NCI-H446 (cell line): ENCODE measurements around the gene KIF19.
A peak's percentile ranks its signal among the peaks of the same experiment; 100 is the strongest.
"Not testable (repeated sequence)": the region's sequence is repeated elsewhere in the genome, so short reads cannot be mapped to it uniquely, and the experiment has no call there.

Experiments
- DNase-seq, 2 experiments: peaks; one replicate each; lab custom pipeline; 2025; lab: John Stamatoyannopoulos, UW

Gene KIF19

DNA sequence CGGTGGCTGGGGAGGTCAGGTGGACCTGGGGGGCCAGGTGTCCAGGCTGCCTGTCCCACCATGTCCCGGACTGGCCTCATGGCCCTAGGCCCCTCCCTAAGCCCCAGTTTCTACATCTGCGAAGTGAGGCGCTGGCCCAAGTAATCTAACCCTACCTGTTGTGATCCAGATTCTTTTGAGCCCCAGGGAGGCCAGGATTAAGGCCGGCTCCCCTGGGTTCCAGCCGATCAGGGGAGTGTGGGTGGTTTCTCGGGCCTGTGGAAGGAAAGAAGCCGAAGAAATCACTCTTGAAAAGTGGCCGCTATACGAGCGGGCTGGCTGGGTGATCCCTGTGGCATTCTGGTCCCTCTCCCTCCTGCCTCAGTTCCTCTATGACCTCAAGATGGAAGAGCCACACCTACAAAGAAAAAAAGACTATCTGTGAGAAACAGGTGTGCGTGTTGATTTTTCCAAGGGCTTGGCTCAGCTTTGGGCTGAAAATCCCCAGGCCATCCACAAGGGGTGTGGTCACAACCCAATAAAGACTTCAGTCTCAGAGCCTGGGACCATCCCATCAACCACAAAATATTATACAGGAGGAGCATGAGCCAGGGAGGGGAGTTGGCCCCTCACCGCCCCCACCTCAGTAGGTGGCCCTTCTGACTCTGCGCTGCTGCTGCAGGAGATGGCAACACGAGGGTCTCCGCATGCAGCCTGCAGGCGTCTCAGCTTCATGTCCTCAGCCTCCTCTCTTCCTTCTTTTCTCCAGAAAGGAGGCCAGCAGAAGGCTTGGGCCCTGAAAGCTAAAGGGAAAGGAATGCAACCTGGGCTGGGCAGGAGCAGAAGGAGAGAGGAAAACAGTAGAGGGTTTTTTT is 61.6 kb downstream of the KIF19 start:
- DNase-seq, result no peak

DNA sequence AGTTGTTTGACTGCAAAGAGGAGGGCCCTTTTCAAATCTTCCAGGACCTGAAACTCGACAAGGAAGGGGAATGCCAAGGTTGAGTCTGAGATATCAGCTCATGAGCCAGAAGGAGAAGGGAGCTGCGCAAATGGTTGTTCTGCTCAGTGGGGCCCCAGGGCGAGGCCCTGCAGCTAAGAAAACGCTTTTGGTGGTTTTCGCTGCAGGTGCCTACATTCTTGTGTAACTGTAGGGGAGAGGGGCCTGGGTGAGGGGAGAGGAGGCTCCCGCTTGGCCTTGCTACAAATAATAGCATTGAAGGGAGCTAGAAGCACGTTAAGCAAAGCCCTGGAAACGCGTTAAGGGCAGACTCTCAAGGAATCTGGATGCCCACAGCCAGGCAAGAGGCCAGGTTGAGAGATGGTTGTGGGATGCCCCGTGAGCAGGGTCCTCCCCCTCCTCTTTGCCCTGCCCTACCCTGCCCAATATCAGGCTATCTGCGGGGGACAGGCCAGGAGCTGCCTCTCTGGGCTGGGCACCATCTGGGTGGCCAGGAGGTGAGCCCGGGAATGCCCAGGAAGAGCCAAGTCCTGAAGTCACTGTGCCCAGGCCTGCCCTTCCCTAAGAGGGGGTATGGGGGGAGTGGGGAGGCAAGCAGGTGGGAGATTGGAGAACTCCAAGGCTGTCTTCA is 63.2 kb downstream of the KIF19 start:
- DNase-seq, result no peak

DNA sequence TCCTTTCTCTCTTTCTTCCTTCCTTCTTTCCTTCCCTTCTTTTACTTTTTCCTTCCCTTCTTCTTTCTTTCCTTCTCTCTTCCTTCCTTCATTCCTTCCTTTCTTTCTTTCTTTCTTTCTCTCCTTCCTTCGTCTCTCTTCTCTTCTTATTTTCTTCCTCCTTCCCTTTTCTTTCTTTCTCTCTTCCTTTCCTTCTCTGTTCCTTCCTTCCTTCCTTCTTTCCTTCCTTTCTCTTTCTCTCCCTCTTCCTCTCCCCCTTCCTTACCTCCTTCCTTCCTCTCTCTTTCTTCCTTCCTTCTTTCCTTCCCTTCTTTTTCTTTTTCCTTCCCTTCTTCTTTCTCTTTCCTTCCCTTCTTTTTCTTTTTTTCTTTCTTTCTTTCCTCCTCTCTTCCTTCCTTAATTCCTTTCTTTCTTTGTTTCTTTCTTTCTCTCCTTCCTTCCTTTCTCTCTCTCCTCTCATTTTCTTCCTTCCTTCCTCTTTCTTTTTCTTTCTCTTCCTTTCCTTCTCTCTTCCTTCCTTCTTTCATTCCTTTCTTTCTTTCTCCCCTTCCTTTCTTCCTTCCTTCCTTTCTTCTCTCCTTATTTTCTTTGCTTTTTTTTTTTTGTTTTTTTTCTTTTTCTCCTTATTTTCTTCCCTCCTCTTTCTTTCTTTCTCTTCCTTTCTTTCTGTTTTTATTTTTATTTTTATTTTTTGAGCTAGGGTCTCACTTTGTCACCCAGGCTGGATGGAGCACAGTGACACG is 64.1 kb downstream of the KIF19 start:
- no peak for DNase-seq

DNA sequence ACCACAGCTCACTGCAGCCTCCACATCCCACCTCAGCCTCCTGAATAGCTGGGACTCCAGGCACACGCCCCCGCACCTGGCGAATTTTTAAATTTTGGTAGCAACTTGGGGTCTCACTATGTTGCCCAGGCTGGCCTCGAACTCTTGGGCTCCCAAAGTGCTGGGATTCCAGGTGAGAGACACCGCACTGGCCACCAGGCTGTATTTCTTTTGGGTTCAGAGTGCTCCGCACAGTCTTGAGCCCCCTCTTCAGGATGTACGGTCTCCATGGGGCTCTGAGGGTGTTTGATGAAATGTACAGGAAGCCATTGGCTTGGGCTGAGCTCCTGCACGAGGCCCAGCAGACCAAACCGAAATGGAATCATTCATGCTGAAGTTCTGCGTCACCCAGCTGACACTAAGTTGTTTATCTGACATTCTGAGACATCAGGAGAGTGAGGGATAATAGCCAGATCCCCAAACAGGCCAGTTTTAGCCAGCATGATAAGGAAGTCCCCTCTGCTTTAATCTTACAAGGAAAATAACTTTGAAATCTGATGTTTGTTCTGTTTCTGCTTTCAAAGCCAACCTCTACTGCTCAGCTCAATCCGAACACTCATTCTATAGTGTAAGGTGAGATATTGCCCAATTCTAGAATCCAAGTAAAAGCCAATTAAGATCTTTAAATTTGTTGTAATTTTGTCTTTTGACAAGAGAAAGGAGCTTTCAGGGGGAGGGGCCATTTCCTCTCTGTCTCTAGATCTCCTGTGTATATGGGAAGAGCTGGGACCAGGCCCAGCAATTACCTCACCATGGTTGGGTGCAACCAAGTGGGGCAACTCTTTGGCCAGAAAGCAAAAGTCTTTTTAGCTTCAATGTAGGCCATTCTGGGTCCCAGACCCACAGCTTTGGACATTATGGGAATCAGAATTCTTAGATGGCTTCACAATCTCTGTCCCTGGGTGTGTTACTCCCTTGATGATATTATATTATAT is 64.9 kb downstream of the KIF19 start:
- DNase-seq, result no peak

DNA sequence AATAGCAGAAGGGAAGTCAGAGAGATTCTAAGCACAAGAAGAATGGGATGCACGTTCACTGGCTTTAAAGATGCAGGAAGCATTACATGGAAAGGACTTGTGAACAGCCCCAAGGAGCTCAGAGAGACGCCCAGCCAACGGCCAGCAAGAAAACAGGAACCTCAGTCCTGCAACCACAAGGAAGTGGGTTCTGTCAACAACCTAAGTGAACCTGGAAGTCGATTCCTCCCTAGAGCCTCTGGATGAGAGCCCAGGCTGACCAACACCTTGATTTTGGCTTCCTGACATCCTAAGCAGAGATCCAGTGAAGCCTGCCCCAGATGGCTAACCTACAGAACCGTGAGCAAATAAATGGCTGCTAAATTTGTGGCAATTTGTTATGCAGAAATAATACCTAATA is 65.7 kb downstream of the KIF19 start:
- no peak for DNase-seq

DNA sequence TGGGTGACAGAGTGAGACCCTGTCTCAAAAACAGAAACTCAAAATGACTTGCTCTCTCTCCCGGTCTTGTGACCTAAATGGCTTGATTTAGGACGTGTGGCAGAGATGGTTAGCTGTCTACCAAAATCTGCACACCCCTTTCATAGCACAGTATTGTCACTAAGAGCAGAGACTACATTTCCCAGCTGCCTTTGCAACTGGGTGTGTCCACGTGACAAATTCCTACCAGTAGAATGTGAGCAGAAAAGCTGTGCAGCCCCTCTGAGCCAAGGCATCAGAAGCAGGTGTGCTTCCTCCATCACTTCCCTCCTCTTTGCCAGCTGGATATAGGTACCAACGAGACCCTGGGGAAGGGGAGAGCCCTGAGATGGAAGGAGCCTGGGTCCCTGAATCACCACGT is 66.8 kb downstream of the KIF19 start:
- DNase-seq, result peak in 1 of 2 experiments; percentile 46

DNA sequence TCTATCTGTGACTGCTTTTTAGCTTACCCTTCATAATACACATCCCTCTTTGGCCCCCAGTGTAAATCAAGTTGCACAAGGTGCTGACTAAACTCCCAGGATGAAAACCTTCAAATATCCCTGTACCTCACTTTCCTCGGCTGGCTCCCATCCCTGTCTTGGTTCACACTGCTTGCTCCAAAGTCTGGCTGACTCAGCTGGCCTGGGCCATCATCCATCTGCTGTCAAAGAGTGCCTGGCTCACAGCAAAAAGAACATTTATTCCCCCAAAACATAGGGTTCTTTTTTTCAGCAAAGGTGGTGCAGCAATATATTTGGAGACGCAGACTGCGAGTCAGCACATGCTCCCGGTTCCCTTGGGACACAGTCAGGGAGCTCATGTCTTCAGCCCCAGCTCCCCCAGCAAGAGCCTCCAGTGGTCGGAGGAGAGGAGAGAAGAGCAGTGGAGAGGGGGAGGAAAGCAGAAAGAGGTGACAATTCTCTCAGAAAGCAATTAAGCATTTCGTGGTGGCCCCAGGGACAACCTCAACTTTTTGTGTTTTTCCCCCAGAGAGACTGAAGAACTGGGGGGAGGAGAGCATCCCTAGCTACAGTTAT is 67.4 kb downstream of the KIF19 start:
- peak in 1 of 2 experiments; percentile 53 for DNase-seq

DNA sequence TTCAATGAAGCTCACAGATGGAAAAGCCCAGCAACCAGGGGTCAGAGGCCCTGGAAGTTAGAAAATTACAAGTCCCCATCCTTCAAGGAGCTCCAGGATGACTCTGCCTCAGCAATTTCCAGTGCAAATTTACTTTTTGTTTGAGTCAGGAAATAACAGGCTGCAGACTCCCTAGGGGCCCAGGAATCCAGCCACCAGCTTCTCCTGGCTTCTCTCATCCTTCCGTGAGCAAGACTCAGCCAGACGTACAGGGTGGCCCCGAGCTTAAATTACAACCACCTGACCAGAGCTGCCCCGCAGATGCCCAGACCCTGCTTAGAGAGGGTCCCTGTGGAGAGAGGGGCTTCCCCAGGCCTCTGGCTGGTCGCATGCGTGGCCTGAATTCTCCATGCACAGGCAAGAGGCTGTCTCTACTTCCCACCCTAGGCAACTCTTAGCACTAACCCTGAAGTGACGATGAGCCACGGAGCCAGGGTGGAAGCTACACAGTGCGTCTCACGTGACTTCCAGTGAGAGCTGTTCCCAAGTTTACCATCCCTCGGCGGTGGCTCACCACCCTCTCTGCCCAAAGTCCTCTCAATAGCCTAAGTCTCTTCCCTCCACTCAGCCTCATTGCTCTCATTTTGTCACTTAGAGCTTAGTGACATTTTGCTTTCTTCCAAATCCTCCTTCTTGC is 68.4 kb downstream of the KIF19 start:
- DNase-seq, result no peak

DNA sequence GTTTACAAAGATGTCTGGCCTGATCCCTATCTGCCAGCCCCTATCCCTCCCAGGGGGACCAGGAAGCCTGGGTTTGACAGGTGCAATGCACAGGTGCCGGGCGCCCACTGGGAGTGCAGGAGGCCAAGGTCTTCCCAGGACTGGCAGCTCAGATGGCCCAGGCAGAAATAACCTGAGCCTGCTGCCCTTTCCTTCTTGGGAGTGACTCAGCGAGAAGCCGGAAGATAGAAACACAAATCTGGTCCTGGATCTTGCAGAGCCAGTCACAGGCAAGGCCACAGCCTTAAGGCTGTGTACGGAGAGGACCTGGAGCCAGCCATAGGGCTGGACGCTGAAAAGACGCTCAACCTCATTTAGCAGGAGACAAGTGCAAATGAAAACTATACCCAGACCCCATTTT is 69.0 kb downstream of the KIF19 start:
- no peak for DNase-seq

DNA sequence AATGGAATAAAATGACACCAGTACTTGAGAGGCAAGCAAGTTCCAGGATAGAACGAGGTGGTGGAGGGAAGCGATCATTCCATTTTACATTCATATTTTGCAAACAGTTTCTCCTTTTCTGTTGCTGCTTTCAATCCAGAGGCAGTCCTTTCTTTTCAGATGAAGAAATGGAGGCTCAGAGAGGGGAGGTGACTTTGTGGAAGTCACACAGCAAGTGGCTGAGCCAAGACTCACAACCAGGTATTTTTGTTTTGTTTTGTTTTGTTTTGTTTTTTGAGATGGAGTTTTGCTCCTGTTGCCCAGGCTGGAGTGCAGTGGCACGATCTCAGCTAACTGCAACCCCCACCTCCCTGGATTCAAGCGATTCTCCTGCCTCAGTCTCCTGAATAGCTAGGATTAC is 70.5 kb downstream of the KIF19 start:
- DNase-seq, result no peak

DNA sequence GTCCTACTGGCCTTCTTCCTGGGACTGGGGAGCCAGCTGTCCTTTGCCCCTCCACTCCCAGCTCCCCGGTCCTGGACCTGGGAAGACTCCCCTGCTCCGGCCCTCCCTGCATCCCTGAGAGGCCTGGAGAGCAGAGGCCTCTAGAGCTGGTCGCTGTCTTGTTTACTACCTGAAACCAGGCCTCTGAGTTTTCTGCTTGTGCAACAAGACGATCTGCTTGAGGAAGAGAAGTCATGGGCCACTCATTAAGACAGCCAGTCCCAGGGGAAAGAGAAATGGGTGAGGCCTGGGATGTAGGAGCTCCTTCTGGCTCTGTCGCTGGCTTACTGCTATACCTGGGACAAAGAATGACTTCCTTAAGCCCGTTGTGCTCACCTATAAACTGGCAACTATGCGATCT is 76.0 kb downstream of the KIF19 start:
- no peak for DNase-seq

DNA sequence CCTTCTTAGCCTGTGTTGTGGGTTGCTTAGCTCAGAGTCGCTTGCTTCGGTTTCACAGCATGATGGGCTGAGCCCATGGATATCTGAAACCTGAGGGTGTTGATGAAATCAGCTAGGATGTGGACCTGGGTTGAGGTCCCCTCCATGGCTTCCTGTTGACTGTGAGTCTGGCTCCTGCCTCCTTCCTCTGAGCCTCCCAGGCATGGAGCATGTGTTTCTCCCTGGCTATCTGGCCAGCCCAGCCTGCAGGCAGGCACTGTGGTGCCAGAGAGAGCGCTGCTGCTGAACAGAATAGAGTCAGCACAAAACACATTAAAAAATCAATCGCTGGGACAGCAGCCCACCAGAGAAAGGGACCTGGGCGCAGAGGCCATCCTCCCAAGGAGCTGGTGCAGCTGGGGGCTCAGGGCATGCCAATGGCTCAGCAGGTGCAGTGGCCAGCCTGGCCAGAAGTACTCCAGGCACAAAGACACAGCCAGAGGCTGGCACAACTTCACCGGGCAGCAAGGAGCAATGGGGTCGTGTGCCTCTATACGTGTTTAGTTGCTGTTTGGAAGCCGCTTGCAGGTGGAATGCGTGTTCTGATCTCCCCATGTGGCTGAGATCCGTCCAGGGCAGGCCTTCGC is 77.6 kb downstream of the KIF19 start:
- DNase-seq, result peak in 1 of 2 experiments; percentile 27

DNA sequence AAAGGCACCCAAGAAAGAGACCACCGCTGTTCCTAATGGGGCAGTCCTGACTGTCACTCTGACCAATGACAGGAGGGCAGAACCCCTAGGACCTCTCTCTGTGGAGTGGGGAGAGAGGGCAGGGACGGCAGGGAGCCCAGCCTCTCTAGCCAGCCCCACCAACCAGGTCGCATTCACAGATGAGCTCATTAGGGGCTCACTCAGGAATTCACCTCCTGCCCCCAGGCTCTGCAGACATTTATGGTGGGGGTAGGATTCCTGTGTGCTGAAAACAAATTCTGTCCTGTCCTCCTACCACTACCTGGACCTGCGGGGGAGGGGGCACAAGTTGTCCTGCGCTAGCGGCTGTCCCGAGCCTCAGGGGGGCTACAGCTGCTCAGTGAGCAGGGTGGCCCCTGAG is 78.2 kb downstream of the KIF19 start:
- no peak for DNase-seq

DNA sequence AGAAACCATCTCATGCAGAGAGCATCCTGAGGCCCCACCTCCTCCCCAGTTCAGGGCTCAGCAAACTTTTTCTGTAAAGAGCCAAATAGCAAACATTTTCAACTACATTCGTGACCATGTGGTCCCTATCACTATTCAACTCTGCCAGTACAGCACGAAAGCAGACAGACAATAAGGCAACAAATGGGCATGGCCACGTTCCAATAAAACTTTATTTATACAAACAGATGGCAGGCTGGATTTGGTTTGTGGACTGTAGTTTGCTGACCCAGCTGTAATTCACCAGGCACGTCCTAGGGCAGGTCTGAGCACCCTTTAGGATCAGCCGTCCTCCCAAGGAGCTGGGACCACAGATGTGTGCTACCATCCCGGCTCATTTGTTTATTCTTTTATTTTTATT is 78.8 kb downstream of the KIF19 start:
- DNase-seq, result peak in 1 of 2 experiments; percentile 52

DNA sequence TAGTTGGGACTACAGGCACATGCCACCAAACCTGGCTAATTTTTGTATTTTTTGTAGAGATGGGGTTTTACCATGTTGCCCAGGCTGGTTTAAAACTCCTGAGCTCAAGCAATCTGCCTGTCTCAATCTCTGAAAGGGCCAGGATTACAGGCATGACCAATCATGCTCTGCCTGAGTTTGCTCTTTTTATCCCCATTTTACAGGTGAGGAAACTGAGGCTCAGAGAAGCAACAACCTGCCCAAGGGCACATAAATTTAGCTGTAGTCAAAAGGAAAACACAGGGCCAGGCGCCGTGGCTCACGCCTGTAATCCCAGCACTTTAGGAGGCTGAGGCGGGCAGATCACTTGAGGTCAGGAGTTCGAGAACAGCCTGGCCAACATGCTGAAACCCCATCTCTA is 79.3 kb downstream of the KIF19 start:
- not testable (repeated sequence) for DNase-seq
